GM19395 (cell line): ENCODE results near the gene SLC17A4.

Source experiments
- ATAC-seq: cut with Tn5 transposase; IDR thresholded peaks from one replicate; pipeline ENCODE4 v1.9.1; 2021; ENCODE audit warnings: mild to moderate bottlenecking, moderate library complexity; ENCODE audit not compliant: unreplicated experiment

The SLC17A4 gene

GRCh38 chr6:25794784-25795183 lies 40.2 kb downstream of the SLC17A4 start:
- ATAC-seq, result no peak

- ATAC-seq, result no peak
Measured at GRCh38 chr6:25801436-25801835, 46.9 kb downstream of the SLC17A4 start.

GRCh38 chr6:25804804-25805203 lies 50.3 kb downstream of the SLC17A4 start:
- ATAC-seq, result no peak

GRCh38 chr6:25815194-25815593 lies 60.7 kb downstream of the SLC17A4 start:
- ATAC-seq, result no peak

- ATAC-seq, result no peak
Measured at GRCh38 chr6:25816252-25816651, 61.7 kb downstream of the SLC17A4 start.

- no peak for ATAC-seq
Measured at GRCh38 chr6:25821341-25821740, 66.8 kb downstream of the SLC17A4 start.

GRCh38 chr6:25829375-25829774 lies 74.8 kb downstream of the SLC17A4 start:
- no peak for ATAC-seq

GRCh38 chr6:25830458-25830857 lies 75.9 kb downstream of the SLC17A4 start:
- no peak for ATAC-seq
